ENCODE data around the gene TARDBP.

Gene TARDBP

DNA sequence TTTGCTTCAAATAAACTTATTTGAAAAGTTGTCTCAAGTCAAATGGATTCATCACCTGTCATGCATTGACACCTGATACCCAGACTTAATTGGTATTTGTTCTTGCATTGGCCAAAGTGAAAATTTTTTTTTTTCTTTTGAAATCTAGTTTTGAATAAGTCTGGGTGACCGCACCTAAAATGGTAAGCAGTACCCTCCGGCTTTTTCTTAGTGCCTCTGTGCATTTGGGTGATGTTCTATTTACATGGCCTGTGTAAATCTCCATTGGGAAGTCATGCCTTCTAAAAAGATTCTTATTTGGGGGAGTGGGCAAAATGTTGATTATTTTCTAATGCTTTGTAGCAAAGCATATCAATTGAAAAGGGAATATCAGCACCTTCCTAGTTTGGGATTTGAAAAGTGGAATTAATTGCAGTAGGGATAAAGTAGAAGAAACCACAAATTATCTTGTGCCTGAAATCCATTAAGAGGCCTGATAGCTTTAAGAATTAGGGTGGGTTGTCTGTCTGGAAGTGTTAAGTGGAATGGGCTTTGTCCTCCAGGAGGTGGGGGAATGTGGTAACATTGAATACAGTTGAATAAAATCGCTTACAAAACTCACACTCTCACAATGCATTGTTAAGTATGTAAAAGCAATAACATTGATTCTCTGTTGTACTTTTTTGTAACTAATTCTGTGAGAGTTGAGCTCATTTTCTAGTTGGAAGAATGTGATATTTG lies 11.9 kb downstream of the TARDBP start:
- DNase-seq (ENCODE audit: low read depth): no peak
- TF ChIP-seq, protein P1, sequence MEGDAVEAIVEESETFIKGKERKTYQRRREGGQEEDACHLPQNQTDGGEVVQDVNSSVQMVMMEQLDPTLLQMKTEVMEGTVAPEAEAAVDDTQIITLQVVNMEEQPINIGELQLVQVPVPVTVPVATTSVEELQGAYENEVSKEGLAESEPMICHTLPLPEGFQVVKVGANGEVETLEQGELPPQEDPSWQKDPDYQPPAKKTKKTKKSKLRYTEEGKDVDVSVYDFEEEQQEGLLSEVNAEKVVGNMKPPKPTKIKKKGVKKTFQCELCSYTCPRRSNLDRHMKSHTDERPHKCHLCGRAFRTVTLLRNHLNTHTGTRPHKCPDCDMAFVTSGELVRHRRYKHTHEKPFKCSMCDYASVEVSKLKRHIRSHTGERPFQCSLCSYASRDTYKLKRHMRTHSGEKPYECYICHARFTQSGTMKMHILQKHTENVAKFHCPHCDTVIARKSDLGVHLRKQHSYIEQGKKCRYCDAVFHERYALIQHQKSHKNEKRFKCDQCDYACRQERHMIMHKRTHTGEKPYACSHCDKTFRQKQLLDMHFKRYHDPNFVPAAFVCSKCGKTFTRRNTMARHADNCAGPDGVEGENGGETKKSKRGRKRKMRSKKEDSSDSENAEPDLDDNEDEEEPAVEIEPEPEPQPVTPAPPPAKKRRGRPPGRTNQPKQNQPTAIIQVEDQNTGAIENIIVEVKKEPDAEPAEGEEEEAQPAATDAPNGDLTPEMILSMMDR (IDR thresholded peaks at IDR 0.05; ENCODE audit: control insufficient read depth, extremely low read depth, insufficient read depth): no peak

DNA sequence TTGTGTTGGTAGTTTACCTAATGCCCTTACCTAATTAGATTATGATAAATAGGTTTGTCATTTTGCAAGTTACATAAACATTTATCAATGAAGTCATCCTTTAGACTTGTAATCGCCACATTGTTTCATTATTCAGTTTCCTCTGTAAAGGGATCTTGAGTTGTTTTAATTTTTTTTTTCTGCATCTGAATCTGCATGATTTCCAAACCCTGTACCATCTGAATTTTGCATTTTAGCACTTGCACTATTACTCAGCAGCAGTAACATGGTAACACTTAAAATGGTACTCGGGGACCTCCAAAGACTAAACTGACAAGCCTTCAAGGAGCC lies 12.4 kb downstream of the TARDBP start:
- no peak overlapping the region for H3K4me3 ChIP-seq (ENCODE audit: low read depth, low read length)
- no peak for DNase-seq (ENCODE audit: low read depth)

More for the DNA sequence above, 11.9 kb downstream of the TARDBP start:
- H3K4me3 ChIP-seq (ENCODE audit: low read depth, low read length): no peak overlapping the region

DNA sequence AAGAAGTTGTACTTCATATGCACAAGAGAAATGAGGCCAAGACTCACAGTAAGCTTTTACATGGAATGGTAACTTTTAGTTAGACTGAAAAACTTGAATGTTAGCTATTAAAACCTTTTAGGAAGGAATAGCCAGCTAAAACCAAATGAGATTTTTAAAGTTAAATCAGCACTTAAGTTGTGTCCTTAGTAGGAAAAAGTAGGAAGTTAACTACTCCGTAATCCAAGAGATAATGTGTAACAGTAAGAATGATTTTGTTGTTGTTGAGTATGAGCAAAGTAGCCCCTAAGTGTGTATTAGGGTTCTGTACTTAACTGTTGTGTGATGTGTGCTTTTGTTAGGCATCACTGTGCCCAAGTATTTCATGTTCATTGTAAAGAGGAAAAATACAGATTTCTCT lies 13.2 kb downstream of the TARDBP start:
- TF ChIP-seq, protein P1 (IDR thresholded peaks at IDR 0.05; ENCODE audit: control insufficient read depth, extremely low read depth, insufficient read depth): no peak
- no peak overlapping the region for H3K4me3 ChIP-seq (ENCODE audit: low read depth, low read length)
- DNase-seq (ENCODE audit: low read depth): no peak

More for the DNA sequence above, 12.4 kb downstream of the TARDBP start:
- TF ChIP-seq, protein P1 (IDR thresholded peaks at IDR 0.05; ENCODE audit: control insufficient read depth, extremely low read depth, insufficient read depth): no peak

DNA sequence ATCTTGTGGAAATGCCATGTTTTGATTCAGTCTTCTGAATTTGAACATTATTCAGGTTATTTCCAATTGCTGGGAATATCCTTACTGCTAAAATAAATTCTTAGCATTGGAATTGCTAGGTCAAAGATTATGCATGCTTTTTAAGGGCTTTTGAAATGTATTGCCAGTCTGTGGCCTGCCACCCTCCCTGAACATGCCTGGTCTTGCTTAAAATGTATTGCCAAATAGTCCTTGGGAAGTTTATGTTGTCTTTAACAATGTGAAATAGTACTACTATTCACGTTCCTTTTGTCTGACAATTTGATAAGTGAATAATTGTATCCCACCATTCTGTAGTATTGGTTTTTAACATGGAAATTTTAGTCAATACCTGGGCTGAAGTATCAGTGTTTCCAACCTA lies 13.6 kb downstream of the TARDBP start:
- TF ChIP-seq, protein P1 (IDR thresholded peaks at IDR 0.05; ENCODE audit: control insufficient read depth, extremely low read depth, insufficient read depth): no peak
- no peak overlapping the region for H3K4me3 ChIP-seq (ENCODE audit: low read depth, low read length)
- no peak for DNase-seq (ENCODE audit: low read depth)

DNA sequence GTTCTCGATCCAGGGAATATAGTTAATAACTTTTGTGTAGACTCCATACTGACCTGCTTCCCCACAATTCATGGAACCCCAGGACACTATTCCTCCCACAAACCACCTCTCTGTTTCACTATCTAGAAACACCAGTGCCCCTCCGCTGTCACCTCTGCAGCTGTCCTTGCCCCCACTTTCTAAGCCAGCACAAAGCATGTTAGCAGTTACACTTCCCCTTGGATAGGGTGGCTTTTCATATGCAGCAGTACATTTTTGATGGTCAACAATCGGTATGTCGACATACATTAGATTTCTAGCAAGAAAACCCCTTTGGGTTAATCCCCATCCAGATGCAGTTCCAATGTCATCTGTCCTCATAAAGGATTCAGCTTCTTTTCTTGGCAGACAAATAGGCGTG lies 14.4 kb downstream of the TARDBP start:
- TF ChIP-seq, protein P1 (IDR thresholded peaks at IDR 0.05; ENCODE audit: control insufficient read depth, extremely low read depth, insufficient read depth): no peak
- no peak overlapping the region for H3K4me3 ChIP-seq (ENCODE audit: low read depth, low read length)
- no peak for DNase-seq (ENCODE audit: low read depth)

DNA sequence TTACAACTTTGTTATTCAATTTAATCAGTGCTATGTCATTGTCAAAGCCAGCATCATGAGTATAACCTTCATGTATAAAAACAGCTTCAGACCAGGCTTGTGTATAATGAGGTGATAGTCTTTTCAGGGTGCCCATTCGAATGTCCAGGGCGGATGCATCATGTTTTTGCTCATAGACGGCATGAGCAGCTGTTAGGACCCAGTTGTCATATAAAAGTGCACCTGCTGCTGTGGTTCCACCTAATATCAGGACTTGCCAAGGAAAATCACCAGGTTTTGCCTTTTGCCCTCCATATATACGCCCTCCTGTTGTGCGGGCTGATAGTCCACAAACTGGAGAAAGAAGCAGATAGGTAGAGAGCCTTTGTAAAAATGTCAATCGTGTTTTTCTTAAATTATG lies 14.9 kb downstream of the TARDBP start:
- TF ChIP-seq, protein P1 (IDR thresholded peaks at IDR 0.05; ENCODE audit: control insufficient read depth, extremely low read depth, insufficient read depth): no peak
- no peak overlapping the region for H3K4me3 ChIP-seq (ENCODE audit: low read depth, low read length)
- no peak for DNase-seq (ENCODE audit: low read depth)

DNA sequence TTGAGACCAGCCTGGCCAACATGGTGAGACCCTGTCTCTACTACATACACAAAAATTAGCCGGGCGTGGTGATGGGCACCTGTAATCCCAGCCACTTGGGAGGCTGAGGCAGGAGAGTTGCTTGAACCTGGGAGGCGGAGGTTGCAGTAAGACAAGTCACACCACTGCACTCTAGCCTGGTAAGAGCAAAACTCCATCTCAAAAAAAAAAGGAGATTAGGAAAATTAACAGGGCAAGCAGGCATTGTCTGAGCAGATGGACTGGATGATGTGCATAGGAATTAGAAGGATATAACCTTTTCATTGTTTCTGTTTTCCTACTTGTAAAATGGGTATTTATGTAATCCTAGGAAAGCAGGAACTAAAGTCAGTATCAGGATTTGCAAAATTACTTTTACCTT lies 15.6 kb downstream of the TARDBP start:
- DNase-seq (ENCODE audit: low read depth): no peak
- TF ChIP-seq, protein P1 (IDR thresholded peaks at IDR 0.05; ENCODE audit: control insufficient read depth, extremely low read depth, insufficient read depth): no peak
- H3K4me3 ChIP-seq (ENCODE audit: low read depth, low read length): no peak overlapping the region

Data from LNCaP clone FGC (cell line).